DOHH2 (cell line): ENCODE data around the gene HSPB1.

ENCODE experiments used
- H3F3A ChIP-seq: fragments of 200-600 bp; sonication (generic), shearing (Covaris generic); 2 replicates; pipeline ENCODE4 v1.6.0; 2016; ENCODE audit warnings: antibody characterized with exemption, mild to moderate bottlenecking; ENCODE audit not compliant: control insufficient read depth, insufficient read depth
- H3K27ac ChIP-seq: fragments of 200-600 bp; sonication (generic); 2 replicates; pipeline ENCODE4 v1.5.1; 2014; ENCODE audit warnings: low read depth, mild to moderate bottlenecking, low read length, moderate library complexity
- H3K27me3 ChIP-seq: fragments of 200-600 bp; sonication (generic); 2 replicates; pipeline ENCODE4 v1.6.1; 2014; ENCODE audit warnings: mild to moderate bottlenecking, low read length, mixed read lengths; ENCODE audit not compliant: control insufficient read depth
- H3K36me3 ChIP-seq: fragments of 200-600 bp; sonication (generic); 2 replicates; pipeline ENCODE4 v1.6.1; 2014; ENCODE audit warnings: mild to moderate bottlenecking, low read length, moderate library complexity, mixed read lengths; ENCODE audit not compliant: control insufficient read depth
- H3K4me1 ChIP-seq: fragments of 200-600 bp; sonication (generic); 2 replicates; pipeline ENCODE4 v1.6.1; 2014; ENCODE audit warnings: mild to moderate bottlenecking, low read length, mixed read lengths; ENCODE audit not compliant: control insufficient read depth
- H3K4me2 ChIP-seq: fragments of 200-600 bp; sonication (generic); 2 replicates; pipeline ENCODE4 v1.6.0; 2014; ENCODE audit warnings: mild to moderate bottlenecking, low read length, moderate library complexity
- H3K4me3 ChIP-seq: fragments of 200-600 bp; sonication (generic); 2 replicates; pipeline ENCODE4 v1.5.1; 2014; ENCODE audit warnings: mild to moderate bottlenecking, low read length, mixed read lengths
- H3K79me2 ChIP-seq: fragments of 200-600 bp; sonication (generic); 2 replicates; pipeline ENCODE4 v1.6.1; 2014; ENCODE audit warnings: mild to moderate bottlenecking, low read length, mixed read lengths; ENCODE audit not compliant: control insufficient read depth
- H3K9me2 ChIP-seq: fragments of 200-600 bp; sonication (generic); replicated peaks from 2 replicates; pipeline ENCODE4 v1.6.1; 2014; ENCODE audit warnings: mild to moderate bottlenecking, low read length, mixed read lengths; ENCODE audit not compliant: control insufficient read depth
- H3K9me3 ChIP-seq: fragments of 200-600 bp; sonication (generic); 2 replicates; pipeline ENCODE4 v1.6.1; 2014; ENCODE audit warnings: antibody characterized with exemption, low read length, mixed read lengths; ENCODE audit not compliant: control insufficient read depth, insufficient read depth
- H4K20me1 ChIP-seq: fragments of 200-600 bp; sonication (generic); 2 replicates; pipeline ENCODE4 v1.6.0; 2014; ENCODE audit warnings: low read depth, mild to moderate bottlenecking, antibody characterized with exemption, low read length, moderate library complexity; ENCODE audit not compliant: control insufficient read depth, insufficient read depth
- EZH2phosphoT487 ChIP-seq: fragments of 200-600 bp; sonication (generic); IDR thresholded peaks from 2 replicates; pipeline ENCODE4 v1.6.1; 2017; ENCODE audit warnings: borderline replicate concordance, mild to moderate bottlenecking, antibody characterized with exemption, low read length, moderate library complexity, mixed read lengths
- TF ChIP-seq, protein P1 (sequence below): fragments of 200-600 bp; sonication (generic); IDR thresholded peaks from one replicate; pipeline ENCODE4 v1.5.1; 2014; ENCODE audit warnings: antibody characterized with exemption, mild to moderate bottlenecking, low read depth, low read length; ENCODE audit not compliant: poor library complexity, severe bottlenecking

HSPB1 gene

DNA sequence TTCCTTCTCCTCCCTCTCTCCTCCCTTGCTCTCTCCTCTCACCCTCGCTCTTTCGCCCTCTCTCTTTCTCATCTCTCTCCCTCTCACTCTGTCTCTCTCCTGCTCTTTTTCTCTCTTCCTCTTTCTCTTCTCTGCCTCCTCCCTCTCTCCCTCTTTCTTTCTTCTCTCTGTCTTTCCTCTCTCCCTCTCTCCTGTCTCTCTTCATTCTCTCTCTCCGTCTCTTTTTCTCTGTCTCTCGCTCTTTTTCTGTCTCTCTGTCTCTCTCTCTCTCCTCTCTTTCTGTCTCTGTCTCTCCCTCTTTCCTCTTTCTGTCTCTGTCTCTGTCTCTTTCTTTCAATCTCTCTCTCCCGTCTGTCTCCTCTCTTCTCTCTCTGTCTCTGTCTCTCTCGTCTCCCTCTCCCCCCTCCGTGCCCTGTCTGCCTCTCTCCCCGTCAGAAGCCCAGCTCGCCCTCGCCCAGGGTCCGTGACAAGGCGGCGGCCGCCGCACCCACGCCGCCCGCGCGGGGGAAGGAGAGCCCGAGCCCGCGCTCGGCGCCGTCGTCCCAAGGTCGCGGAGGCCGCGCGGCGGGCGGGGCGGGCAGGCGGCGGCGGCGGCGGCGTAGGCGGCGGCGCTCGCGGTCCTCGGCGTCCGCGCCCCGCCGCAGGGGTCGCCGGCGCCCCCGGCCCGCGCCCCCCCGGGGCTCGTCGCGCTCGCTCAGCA is 21.3 kb upstream of the HSPB1 start:
- Histone ChIP-seq H3K36me3 (no peaks in the 10 kb centered on the region), H4K20me1 (no peaks in the 10 kb centered on the region), H3K9me2 (no peaks in the 10 kb centered on the region), H3K27me3 (peaks cover 17% of the 10 kb centered on the region), H3K27ac (no peak overlapping the region), H3F3A (no peaks in the 10 kb centered on the region; the same call in 1 of the 2 replicates), H3K4me1 (no peaks in the 10 kb centered on the region), H3K79me2 (no peaks in the 10 kb centered on the region), H3K4me3 (no peak overlapping the region), H3K9me3 (no peaks in the 10 kb centered on the region), H3K4me2 (no peak overlapping the region)
- TF ChIP-seq, protein P1, sequence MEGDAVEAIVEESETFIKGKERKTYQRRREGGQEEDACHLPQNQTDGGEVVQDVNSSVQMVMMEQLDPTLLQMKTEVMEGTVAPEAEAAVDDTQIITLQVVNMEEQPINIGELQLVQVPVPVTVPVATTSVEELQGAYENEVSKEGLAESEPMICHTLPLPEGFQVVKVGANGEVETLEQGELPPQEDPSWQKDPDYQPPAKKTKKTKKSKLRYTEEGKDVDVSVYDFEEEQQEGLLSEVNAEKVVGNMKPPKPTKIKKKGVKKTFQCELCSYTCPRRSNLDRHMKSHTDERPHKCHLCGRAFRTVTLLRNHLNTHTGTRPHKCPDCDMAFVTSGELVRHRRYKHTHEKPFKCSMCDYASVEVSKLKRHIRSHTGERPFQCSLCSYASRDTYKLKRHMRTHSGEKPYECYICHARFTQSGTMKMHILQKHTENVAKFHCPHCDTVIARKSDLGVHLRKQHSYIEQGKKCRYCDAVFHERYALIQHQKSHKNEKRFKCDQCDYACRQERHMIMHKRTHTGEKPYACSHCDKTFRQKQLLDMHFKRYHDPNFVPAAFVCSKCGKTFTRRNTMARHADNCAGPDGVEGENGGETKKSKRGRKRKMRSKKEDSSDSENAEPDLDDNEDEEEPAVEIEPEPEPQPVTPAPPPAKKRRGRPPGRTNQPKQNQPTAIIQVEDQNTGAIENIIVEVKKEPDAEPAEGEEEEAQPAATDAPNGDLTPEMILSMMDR = no peak
- no peak for TF ChIP-seq EZH2phosphoT487

- TF ChIP-seq, protein P1 = no peak
- TF ChIP-seq EZH2phosphoT487 = no peak
- no peaks in the 10 kb centered on the region for H3K79me2 ChIP-seq
- H3K9me3 ChIP-seq = no peaks in the 10 kb centered on the region
- H3K4me1 ChIP-seq = no peaks in the 10 kb centered on the region
- H3K27ac ChIP-seq = no peak overlapping the region
- no peaks in the 10 kb centered on the region for H4K20me1 ChIP-seq
- H3K36me3 ChIP-seq = no peaks in the 10 kb centered on the region
- no peak overlapping the region for H3K4me3 ChIP-seq
- H3F3A ChIP-seq = no peaks in the 10 kb centered on the region; the same call in 1 of the 2 replicates
- H3K27me3 ChIP-seq = peaks cover 17% of the 10 kb centered on the region
- no peak overlapping the region for H3K4me2 ChIP-seq
- H3K9me2 ChIP-seq = no peaks in the 10 kb centered on the region
These were observed 20.6 kb upstream of the HSPB1 start for GRCh38 chr7:76281706-76282343.

GRCh38 chr7:76282344-76283253 is 19.9 kb upstream of the HSPB1 start:
- TF ChIP-seq, protein P1 = no peak
- TF ChIP-seq EZH2phosphoT487 = no peak
- Histone ChIP-seq H3K27me3 (peaks cover 21% of the 10 kb centered on the region), H3K79me2 (no peaks in the 10 kb centered on the region), H3K4me2 (no peak overlapping the region), H3K9me2 (no peaks in the 10 kb centered on the region), H3K27ac (no peak overlapping the region), H3F3A (no peaks in the 10 kb centered on the region; the same call in 1 of the 2 replicates), H4K20me1 (no peaks in the 10 kb centered on the region), H3K36me3 (no peaks in the 10 kb centered on the region), H3K4me3 (no peak overlapping the region), H3K9me3 (no peaks in the 10 kb centered on the region), H3K4me1 (no peaks in the 10 kb centered on the region)
